Mucosa of descending colon (tissue), 3 donors: ENCODE measurements around the gene ZBTB1. TPM values are rescaled to one million over a fixed set of nuclear protein-coding genes. Genes with fewer than 3 reads are reported as not detected.

Source experiments
- ATAC-seq: fragments of 200-7000 bp; cut with Tn5 transposase; one replicate; pipeline ENCODE4 v1.9.1; 2020; ENCODE audit warnings: mild to moderate bottlenecking, moderate library complexity
- DNase-seq, 3 donors: peaks; one replicate each; pipeline ENCODE4 v3.0.0-alpha.2; 2020
- H3K36me3 ChIP-seq: fragments of 200-600 bp; one replicate; pipeline ENCODE4 v1.8.0; 2021; ENCODE audit warnings: low read depth, mild to moderate bottlenecking
- H3K4me1 ChIP-seq: fragments of 200-600 bp; one replicate; pipeline ENCODE4 v1.8.0; 2021; ENCODE audit warnings: low read depth, mild to moderate bottlenecking
- H3K4me3 ChIP-seq: fragments of 200-600 bp; one replicate; pipeline ENCODE4 v1.8.0; 2021; ENCODE audit warnings: mild to moderate bottlenecking
- H3K9me3 ChIP-seq: fragments of 200-600 bp; one replicate; pipeline ENCODE4 v1.8.0; 2021; ENCODE audit warnings: mild to moderate bottlenecking
- CTCF ChIP-seq: fragments of 200-600 bp; IDR thresholded peaks from one replicate; pipeline ENCODE4 v1.8.0; 2022; ENCODE audit warnings: antibody characterized with exemption, mild to moderate bottlenecking
- intact Hi-C, 2 donors: fragments of 100-400 bp; cut with DNase I in 1 of 2; cut with micrococcal nuclease in 1 of 2; formaldehyde crosslinking; loops; one replicate each; pipeline versions ENCODE4 v1.11.0 to v1.11.1; 2022; cut with DNase I, micrococcal nuclease
- total RNA-seq, 3 donors: library from RNA; stranded (reverse); fragmentation: NEBNext Ultra II Directional in 2 of 3; extraction: Animal tissue kit (Norgen Biotek cat#: 25700) in 2 of 3; gene quantifications; one replicate each; pipeline versions ENCODE4 v1.2.1 to v1.2.4, GENCODE V29; 2021 to 2023
- donor health status: DM: no; HTN: no; CAD: no; lungs with moderate emphysema.
- donor health status: DM: no; HTN: no; CAD: no.
- donor health status: DM: no; HTN: yes; CAD: no.

Gene ZBTB1
- total RNA-seq, 3 donors from 2014 or later = 26.5 to 40.9 (median 33.0) TPM

- DNase-seq (peak in 1 of 3 donors; percentile 22), ATAC-seq (peak; percentile 42)
- H3K9me3 ChIP-seq = no peaks in the 10 kb centered on the region
- intact Hi-C loops = no loop called here
- H3K4me3 ChIP-seq = peak overlapping the region; percentile 44
- TF ChIP-seq CTCF = no peak
- no peaks in the 10 kb centered on the region for H3K36me3 ChIP-seq
- peaks cover 15% of the 10 kb centered on the region for H3K4me1 ChIP-seq
Observed at GRCh38 chr14:64464651-64465050, 39.9 kb upstream of the ZBTB1 start.

GRCh38 chr14:64465191-64465822 lies 39.3 kb upstream of the ZBTB1 start, which contains the start of gene AKAP5:
AKAP5 (plus strand) TSS chr14:64465499; CDS start chr14:64468395, 2,896 bp downstream.
- Histone ChIP-seq H3K4me1 (peaks cover 15% of the 10 kb centered on the region), H3K4me3 (peak within 1 kb of the TSS; percentile 44), H3K36me3 (no peaks in the 10 kb centered on the region), H3K9me3 (no peaks in the 10 kb centered on the region)
- TF ChIP-seq CTCF = no peak
- peak; percentile 70 to 80 (median 79) for DNase-seq
- peak; percentile 86 for ATAC-seq
- intact Hi-C loops = no loop called here

GRCh38 chr14:64465831-64466554 lies 38.6 kb upstream of the ZBTB1 start:
- DNase-seq (peak in 2 of 3 donors; percentile 32 to 39), ATAC-seq (peak; percentile 31)

GRCh38 chr14:64467101-64467500 lies 37.5 kb upstream of the ZBTB1 start:
- DNase-seq (no peak), ATAC-seq (no peak)
- Histone ChIP-seq H3K36me3 (no peaks in the 10 kb centered on the region), H3K9me3 (no peaks in the 10 kb centered on the region), H3K4me1 (peaks cover 15% of the 10 kb centered on the region), H3K4me3 (no peak overlapping the region)
- intact Hi-C loops = no loop called here
- no peak for TF ChIP-seq CTCF

More at GRCh38 chr14:64465831-64466554, 38.6 kb upstream of the ZBTB1 start:
- Histone ChIP-seq H3K4me1 (peaks cover 15% of the 10 kb centered on the region), H3K4me3 (peak overlapping the region; percentile 44), H3K36me3 (no peaks in the 10 kb centered on the region), H3K9me3 (no peaks in the 10 kb centered on the region)
- intact Hi-C loops = no loop called here
- TF ChIP-seq CTCF = no peak

GRCh38 chr14:64467566-64467965 lies 37.0 kb upstream of the ZBTB1 start:
- no peaks in the 10 kb centered on the region for H3K9me3 ChIP-seq
- ATAC-seq (no peak), DNase-seq (no peak)
- intact Hi-C loops = no loop called here
- no peak overlapping the region for H3K4me3 ChIP-seq
- no peaks in the 10 kb centered on the region for H3K36me3 ChIP-seq
- no peak for TF ChIP-seq CTCF
- peaks cover 15% of the 10 kb centered on the region for H3K4me1 ChIP-seq
